K562 (cell line): Measurements from ENCODE around the gene KAT5. TPM values are rescaled to one million over a fixed set of nuclear protein-coding genes. Genes with fewer than 3 reads are reported as not detected.

Source experiments
- DMBX1 ChIP-seq: fragments of 250-450 bp; sonication (Bioruptor Pico); IDR thresholded peaks from 2 replicates; pipeline ENCODE4 v1.8.0; 2022; ENCODE audit warnings: inconsistent platforms, mild to moderate bottlenecking, moderate library complexity, borderline replicate concordance
- E4F1 ChIP-seq: fragments of 250-450 bp; sonication (Bioruptor Pico); IDR thresholded peaks from 2 replicates; pipeline ENCODE4 v1.5.0; 2021; ENCODE audit warnings: mild to moderate bottlenecking, borderline replicate concordance
- LCOR ChIP-seq: sonication (generic); formaldehyde crosslinking; IDR thresholded peaks from 2 replicates; pipeline ENCODE4 v1.8.0; 2022; ENCODE audit warnings: mild to moderate bottlenecking, missing genetic modification reagents
- MTA2 ChIP-seq: fragments of 450-650 bp; IDR thresholded peaks from 2 replicates; pipeline ENCODE4 v1.6.1; 2016; ENCODE audit warnings: low read depth
- MYNN ChIP-seq, 2 experiments: sonication (generic); formaldehyde crosslinking in 1 of 2; IDR thresholded peaks; 2 replicates each; pipeline versions ENCODE4 v1.5.0 to v1.6.1; 2016 to 2020; ENCODE audit warnings: antibody characterized with exemption in 1 of 2, missing genetic modification reagents in 1 of 2
- NFRKB ChIP-seq: fragments of 450-650 bp; IDR thresholded peaks from 2 replicates; pipeline ENCODE4 v1.6.1; 2016; ENCODE audit warnings: low read depth
- PBX2 ChIP-seq, 2 experiments: IDR thresholded peaks in 1 of 2; conservative IDR thresholded peaks in 1 of 2; 2 replicates each; pipeline ENCODE4 v1.6.1; 2016; ENCODE audit warnings: low read depth in 2 of 2, mild to moderate bottlenecking in 1 of 2, missing compliant biosample characterization in 1 of 2, missing genetic modification characterization in 1 of 2, moderate library complexity in 1 of 2
- POLR3A ChIP-seq: IDR thresholded peaks from 2 replicates; pipeline ENCODE4 v1.6.1; 2011; ENCODE audit warnings: borderline replicate concordance, mild to moderate bottlenecking, moderate library complexity; ENCODE audit not compliant: insufficient read length, insufficient read depth; ENCODE audit errors: extremely low read depth
- SNRNP70 ChIP-seq: fragments of 200-400 bp; formaldehyde crosslinking; optimal IDR thresholded peaks from 2 replicates; pipeline ENCODE3; 2017; ENCODE audit warnings: low read depth, low read length
- SREBF2 ChIP-seq: sonication (generic); formaldehyde crosslinking; IDR thresholded peaks from 2 replicates; pipeline ENCODE4 v1.4.0; 2020; ENCODE audit warnings: mild to moderate bottlenecking, missing genetic modification reagents
- TFAM ChIP-seq: fragments of 250-450 bp; sonication (Bioruptor Pico); conservative IDR thresholded peaks from 2 replicates; pipeline ENCODE4 v1.5.0; 2021; ENCODE audit warnings: mild to moderate bottlenecking, moderate library complexity
- THRAP3 ChIP-seq: fragments of 450-650 bp; IDR thresholded peaks from 2 replicates; pipeline ENCODE4 v1.6.1; 2016; ENCODE audit warnings: mild to moderate bottlenecking, inconsistent platforms, borderline replicate concordance
- VEZF1 ChIP-seq: fragments of 200-800 bp; sonication (Bioruptor generic); IDR thresholded peaks from 2 replicates; pipeline ENCODE4 v1.6.1; 2017; ENCODE audit warnings: missing genetic modification characterization, missing compliant biosample characterization
- ZBTB12 ChIP-seq: fragments of 250-450 bp; sonication (Bioruptor Pico); IDR thresholded peaks from 2 replicates; pipeline ENCODE4 v1.4.0; 2020
- ZNF436 ChIP-seq: fragments of 250-450, 450-650 bp; sonication (Bioruptor Pico); formaldehyde crosslinking; IDR thresholded peaks from 2 replicates; pipeline ENCODE4 v1.7.0; 2020; ENCODE audit warnings: mild to moderate bottlenecking
- ZNF586 ChIP-seq: fragments of 450-650 bp; formaldehyde crosslinking; conservative IDR thresholded peaks from 2 replicates; pipeline ENCODE4 v1.4.0; 2020; ENCODE audit warnings: mild to moderate bottlenecking, moderate library complexity
- polyA plus RNA-seq, 8 experiments: library from polyadenylated mRNA; depleted of rRNA in 4 of 8; stranded (reverse) in 5 of 8; unstranded in 3 of 8; fragments of >200 nt; fragmentation: Nextera tagmentation in 2 of 8; fragmentation: Illumina TruSeq in 1 of 8; extraction: Ambion mirVana in 2 of 8; extraction: Trizol in 1 of 8; gene quantifications; 2 replicates each; pipeline versions ENCODE4 v1.2.1 to v1.2.3, GENCODE V29; 2011 to 2014; ENCODE audit warnings: inconsistent platforms in 1 of 8, missing spikeins in 1 of 8
- total RNA-seq, 7 experiments: library from RNA; depleted of rRNA in 6 of 7; stranded (reverse); fragments of >200 nt in 6 of 7; fragmentation: Illumina TruSeq in 2 of 7; extraction: Trizol in 2 of 7; gene quantifications; 2 replicates each; pipeline versions ENCODE4 v1.2.1 to v1.2.3, GENCODE V29; 2011 to 2021; ENCODE audit warnings: low replicate concordance in 1 of 7
- TF ChIP-seq, protein P1 (sequence below): IDR thresholded peaks from 2 replicates; pipeline ENCODE4 v1.6.1; 2011; ENCODE audit not compliant: insufficient read length; ENCODE audit errors: extremely low read depth

The KAT5 gene
- total and polyA plus RNA-seq, 9 of the 15 experiments (the other 6 are each of a cell fraction or from before 2014, with no cell fraction given): 3.6 to 76.8 (median 52.7) TPM

GRCh38 chr11:65662799-65663638 is 49.0 kb upstream of the KAT5 start, which contains the start of gene RELA (continued):
- TF ChIP-seq E4F1 (CRISPR knock-in tag) (no peak), MYNN (IDR thresholded peaks at IDR 0.05) (no peak), MYNN (CRISPR knock-in tag; IDR thresholded peaks at IDR 0.05) (no peak), POLR3A (no peak), SREBF2 (CRISPR knock-in tag) (no peak), DMBX1 (CRISPR knock-in tag) (no peak), LCOR (CRISPR knock-in tag) (peak; percentile 67; the same call in 1 of the 2 replicates), ZNF586 (CRISPR knock-in tag) (no peak), SNRNP70 (no peak), THRAP3 (no peak), MTA2 (no peak), NFRKB (no peak), TFAM (CRISPR knock-in tag) (no peak), VEZF1 (CRISPR knock-in tag) (peak; percentile 82), ZBTB12 (CRISPR knock-in tag) (peak; percentile 41; the same call in 1 of the 2 replicates), ZNF436 (CRISPR knock-in tag) (no peak), PBX2 (CRISPR knock-in tag; IDR thresholded peaks at IDR 0.05; ENCODE audit: low read depth) (no peak), PBX2 (tag; conservative IDR thresholded peaks at IDR 0.05; ENCODE audit: low read depth) (no peak)
- TF ChIP-seq, protein P1, sequence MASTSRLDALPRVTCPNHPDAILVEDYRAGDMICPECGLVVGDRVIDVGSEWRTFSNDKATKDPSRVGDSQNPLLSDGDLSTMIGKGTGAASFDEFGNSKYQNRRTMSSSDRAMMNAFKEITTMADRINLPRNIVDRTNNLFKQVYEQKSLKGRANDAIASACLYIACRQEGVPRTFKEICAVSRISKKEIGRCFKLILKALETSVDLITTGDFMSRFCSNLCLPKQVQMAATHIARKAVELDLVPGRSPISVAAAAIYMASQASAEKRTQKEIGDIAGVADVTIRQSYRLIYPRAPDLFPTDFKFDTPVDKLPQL: no peak
